Caco-2 (cell line): ENCODE measurements around the gene TGFBRAP1. TPM values are rescaled to one million over a fixed set of nuclear protein-coding genes. Genes with fewer than 3 reads are reported as not detected.

ENCODE experiments used
- BruUV-seq: library from RNA; stranded (reverse); fragments of 400-500 nt; replicated peaks from 2 replicates; lab custom pipeline; 2021; lab: Mats Ljungman, UMichigan
- CTCF ChIA-PET: fragments of 300-600 bp; sonication (Branson Sonifier 250); formaldehyde crosslinking; loops from one replicate; lab custom pipeline; 2022; ENCODE audit warnings: antibody characterized with exemption; lab: Charles Lee
- POLR2A ChIA-PET: fragments of 300-600 bp; sonication (Branson Sonifier 250); formaldehyde crosslinking; loops from one replicate; lab custom pipeline; 2022; ENCODE audit warnings: antibody characterized with exemption; lab: Charles Lee
- DNase-seq, 2 experiments: peaks; one replicate each; pipeline versions ENCODE4 v3.0.0 to v3.0.0-alpha.2; 2020 to 2022
- H3K27me3 ChIP-seq: replicated peaks from 2 replicates; pipeline ENCODE4 v1.6.0; 2011; ENCODE audit warnings: low read length; ENCODE audit not compliant: control insufficient read depth, insufficient read depth
- H3K36me3 ChIP-seq: 2 replicates; pipeline ENCODE4 v1.5.1; 2011; ENCODE audit warnings: low read length; ENCODE audit not compliant: control insufficient read depth, insufficient read depth
- H3K4me1 ChIP-seq: fragments of 250-450 bp; sonication (Bioruptor Pico); 2 replicates; pipeline ENCODE4 v1.5.1; 2020; ENCODE audit warnings: mild to moderate bottlenecking
- H3K4me3 ChIP-seq: 2 replicates; pipeline ENCODE4 v1.5.1; 2011; ENCODE audit warnings: low read depth, mild to moderate bottlenecking, control low read depth, low read length
- H3K9me3 ChIP-seq: fragments of 250-450 bp; sonication (Bioruptor Pico); 2 replicates; pipeline ENCODE4 v1.5.1; 2020; ENCODE audit warnings: mild to moderate bottlenecking, moderate library complexity
- H3K27ac Mint-ChIP-seq: one replicate; pipeline ENCODE4 v1.8.0; 2022; ENCODE audit warnings: mixed read lengths; ENCODE audit not compliant: unreplicated experiment
- H3K27me3 Mint-ChIP-seq: one replicate; pipeline ENCODE4 v1.8.0; 2022; ENCODE audit warnings: mixed read lengths; ENCODE audit not compliant: insufficient read depth, unreplicated experiment
- H3K36me3 Mint-ChIP-seq: one replicate; pipeline ENCODE4 v1.8.0; 2022; ENCODE audit warnings: mild to moderate bottlenecking, mixed read lengths; ENCODE audit not compliant: insufficient read depth, unreplicated experiment
- H3K4me1 Mint-ChIP-seq: one replicate; pipeline ENCODE4 v1.8.0; 2022; ENCODE audit warnings: low read depth, mixed read lengths; ENCODE audit not compliant: unreplicated experiment
- H3K4me3 Mint-ChIP-seq: one replicate; pipeline ENCODE4 v1.8.0; 2022; ENCODE audit warnings: mild to moderate bottlenecking, moderate library complexity, mixed read lengths; ENCODE audit not compliant: unreplicated experiment
- H3K9me3 Mint-ChIP-seq: one replicate; pipeline ENCODE4 v1.8.0; 2022; ENCODE audit warnings: mixed read lengths; ENCODE audit not compliant: unreplicated experiment
- intact Hi-C: fragments of 100-400 bp; cut with micrococcal nuclease; formaldehyde crosslinking; loops from one replicate; pipeline ENCODE4 v1.10.0; 2022; ENCODE audit not compliant: unreplicated experiment
- total RNA-seq: library from RNA; stranded (reverse); gene quantifications from 2 replicates; pipeline ENCODE4 v1.2.3, GENCODE V29; 2022
- TF ChIP-seq, protein P1 (sequence below), 2 experiments: fragments of 200-600 bp in 1 of 2; IDR thresholded peaks; 1 replicate in 1 of 2; 2 replicates in 1 of 2; pipeline versions ENCODE4 v1.5.1 to v1.8.0; 2011 to 2022; ENCODE audit warnings: antibody characterized with exemption in 1 of 2, control low read depth in 1 of 2, inconsistent platforms in 1 of 2, low read depth in 1 of 2, low read length in 1 of 2, mild to moderate bottlenecking in 1 of 2, moderate library complexity in 1 of 2; ENCODE audit not compliant: insufficient read depth in 1 of 2, severe bottlenecking in 1 of 2, unreplicated experiment in 1 of 2

Gene TGFBRAP1
- total RNA-seq, 1 experiment from 2014 or later, result 26.0 TPM

DNA sequence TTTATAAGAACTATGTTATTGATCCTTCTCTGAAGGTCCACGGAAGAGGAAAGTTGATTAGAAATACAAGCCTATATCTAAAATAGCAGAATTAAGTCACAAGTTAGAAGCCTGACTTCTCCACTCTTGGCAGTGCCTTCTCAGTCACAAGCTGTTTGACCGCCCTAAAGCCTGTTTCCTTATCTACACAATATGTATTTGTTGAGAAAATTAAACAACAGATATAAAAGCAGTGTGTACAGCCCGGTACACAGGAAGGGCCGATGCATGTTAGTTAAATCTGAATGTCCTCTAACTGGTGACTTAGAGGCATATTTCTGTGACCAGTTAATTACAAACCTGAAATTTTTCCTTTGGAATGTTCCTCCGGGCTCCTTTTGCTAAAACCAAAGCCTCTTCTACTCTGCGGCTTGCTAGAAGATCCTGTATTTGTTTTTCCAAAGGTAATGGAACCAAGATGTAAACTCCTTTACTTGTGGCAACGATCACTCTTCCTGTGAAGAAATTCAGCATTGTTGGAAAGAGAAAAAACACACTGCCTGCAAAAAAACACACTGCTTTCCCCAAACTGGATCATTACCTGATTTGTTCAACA lies 33.4 kb downstream of the TGFBRAP1 start:
- Histone ChIP-seq H3K36me3 (peaks cover 2% of the 10 kb centered on the region; the same call in 1 of the 2 replicates), H3K9me3 (no peaks in the 10 kb centered on the region), H3K4me1 (no peaks in the 10 kb centered on the region), H3K4me3 (no peak overlapping the region), H3K27me3 (no peaks in the 10 kb centered on the region)
- BruUV-seq, result no TSS peak
- ChIA-PET POLR2A (no interaction called here), CTCF (no interaction called here)
- Mint-ChIP-seq H3K4me3 (no peak overlapping the region), H3K9me3 (no peaks in the 10 kb centered on the region), H3K27ac (no peak overlapping the region), H3K36me3 (peaks cover 34% of the 10 kb centered on the region), H3K27me3 (no peaks in the 10 kb centered on the region), H3K4me1 (peaks cover 6% of the 10 kb centered on the region)
- DNase-seq, result no peak
- intact Hi-C loops, result no loop called here
- TF ChIP-seq, protein P1, sequence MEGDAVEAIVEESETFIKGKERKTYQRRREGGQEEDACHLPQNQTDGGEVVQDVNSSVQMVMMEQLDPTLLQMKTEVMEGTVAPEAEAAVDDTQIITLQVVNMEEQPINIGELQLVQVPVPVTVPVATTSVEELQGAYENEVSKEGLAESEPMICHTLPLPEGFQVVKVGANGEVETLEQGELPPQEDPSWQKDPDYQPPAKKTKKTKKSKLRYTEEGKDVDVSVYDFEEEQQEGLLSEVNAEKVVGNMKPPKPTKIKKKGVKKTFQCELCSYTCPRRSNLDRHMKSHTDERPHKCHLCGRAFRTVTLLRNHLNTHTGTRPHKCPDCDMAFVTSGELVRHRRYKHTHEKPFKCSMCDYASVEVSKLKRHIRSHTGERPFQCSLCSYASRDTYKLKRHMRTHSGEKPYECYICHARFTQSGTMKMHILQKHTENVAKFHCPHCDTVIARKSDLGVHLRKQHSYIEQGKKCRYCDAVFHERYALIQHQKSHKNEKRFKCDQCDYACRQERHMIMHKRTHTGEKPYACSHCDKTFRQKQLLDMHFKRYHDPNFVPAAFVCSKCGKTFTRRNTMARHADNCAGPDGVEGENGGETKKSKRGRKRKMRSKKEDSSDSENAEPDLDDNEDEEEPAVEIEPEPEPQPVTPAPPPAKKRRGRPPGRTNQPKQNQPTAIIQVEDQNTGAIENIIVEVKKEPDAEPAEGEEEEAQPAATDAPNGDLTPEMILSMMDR (IDR thresholded peaks at IDR 0.05; ENCODE audit: insufficient read depth in 1 of 2, low read depth in 1 of 2, low read length in 1 of 2, severe bottlenecking in 1 of 2, unreplicated experiment in 1 of 2), result no peak

DNA sequence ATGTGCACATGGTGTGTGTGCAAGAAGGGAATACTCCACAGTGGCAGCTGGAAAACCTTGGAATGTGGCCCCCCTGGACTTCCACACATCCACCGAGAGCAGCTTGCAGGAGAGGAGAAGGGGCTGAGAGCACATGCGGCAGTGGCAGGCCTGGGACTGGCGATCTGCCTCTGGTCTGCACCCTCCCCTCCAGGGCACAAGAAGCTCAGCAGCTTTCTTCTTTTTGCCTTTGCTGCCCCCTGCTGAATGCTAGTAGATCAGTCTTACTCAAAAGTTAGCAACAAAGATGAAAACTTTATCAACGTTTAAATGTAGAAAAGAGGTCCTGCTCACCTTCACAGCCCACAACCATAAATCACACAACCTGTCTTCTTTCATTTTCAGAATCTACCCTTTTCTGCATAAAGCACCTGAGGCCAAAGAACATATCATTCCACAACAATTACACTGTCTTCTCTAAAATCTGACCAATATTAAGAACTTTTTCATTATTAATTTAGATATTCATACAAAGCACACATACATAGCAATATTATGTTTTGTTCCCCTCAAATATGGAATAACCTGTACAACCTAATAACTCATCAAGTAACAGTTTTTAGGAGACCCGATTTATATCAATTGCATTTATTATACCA lies 34.6 kb downstream of the TGFBRAP1 start:
- peak; percentile 63 to 69 for DNase-seq
- H3K9me3 Mint-ChIP-seq, result no peaks in the 10 kb centered on the region
- no TSS peak for BruUV-seq
- H3K9me3 ChIP-seq, result no peaks in the 10 kb centered on the region
- no peaks in the 10 kb centered on the region for H3K27me3 ChIP-seq
- H3K4me1 Mint-ChIP-seq, result peaks cover 6% of the 10 kb centered on the region
- H3K4me3 ChIP-seq, result no peak overlapping the region
- peaks cover 40% of the 10 kb centered on the region for H3K36me3 Mint-ChIP-seq
- TF ChIP-seq, protein P1 (IDR thresholded peaks at IDR 0.05; ENCODE audit: insufficient read depth in 1 of 2, low read depth in 1 of 2, low read length in 1 of 2, severe bottlenecking in 1 of 2, unreplicated experiment in 1 of 2), result peak; percentile 50 to 71
- H3K4me3 Mint-ChIP-seq, result no peak overlapping the region
- H3K27ac Mint-ChIP-seq, result no peak overlapping the region
- no peaks in the 10 kb centered on the region for H3K4me1 ChIP-seq
- POLR2A ChIA-PET, result no interaction called here
- peaks cover 2% of the 10 kb centered on the region; the same call in 1 of the 2 replicates for H3K36me3 ChIP-seq
- H3K27me3 Mint-ChIP-seq, result no peaks in the 10 kb centered on the region
- intact Hi-C loops, result loop anchor here (1.0 to 2.0 kb wide), 2 partner anchors 50 to 181 kb away; no protein-coding TSS in a partner anchor
- CTCF ChIA-PET, result interaction anchor here (0.6 to 1.1 kb wide), 6 partner anchors 14 to 180 kb away, joined by 3 to 6 read pairs (median 4); no protein-coding TSS in a partner anchor

DNA sequence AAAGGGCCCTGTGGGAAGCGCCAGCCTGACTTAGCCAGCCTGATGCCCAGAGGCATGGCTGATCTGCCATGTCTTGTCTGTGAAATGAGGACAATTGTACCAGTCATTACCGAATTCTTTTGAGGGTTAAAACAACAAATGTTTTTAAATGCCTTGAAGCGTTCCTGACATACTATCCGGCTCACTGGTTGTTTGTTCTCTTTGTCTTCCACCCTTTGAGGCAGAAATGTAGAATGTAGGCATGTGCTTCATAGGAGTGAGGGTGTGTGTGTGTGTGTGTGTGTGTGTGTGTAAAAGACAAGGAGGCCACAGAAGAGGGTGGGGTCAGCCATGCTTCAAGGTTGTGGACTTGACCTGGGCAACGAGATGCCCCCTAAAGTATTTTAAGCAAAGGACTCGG lies 35.5 kb downstream of the TGFBRAP1 start:
- Mint-ChIP-seq H3K4me1 (peaks cover 6% of the 10 kb centered on the region), H3K4me3 (no peak overlapping the region), H3K9me3 (no peaks in the 10 kb centered on the region), H3K27me3 (no peaks in the 10 kb centered on the region), H3K36me3 (peaks cover 41% of the 10 kb centered on the region), H3K27ac (no peak overlapping the region)
- no peaks in the 10 kb centered on the region for H3K27me3 ChIP-seq
- H3K4me1 ChIP-seq, result no peaks in the 10 kb centered on the region
- BruUV-seq, result no TSS peak
- ChIA-PET POLR2A (no interaction called here), CTCF (no interaction called here)
- H3K4me3 ChIP-seq, result no peak overlapping the region
- intact Hi-C loops, result loop anchor here (2.0 kb wide), 1 partner anchor 49 kb away; no protein-coding TSS in a partner anchor
- peaks cover 2% of the 10 kb centered on the region; the same call in 1 of the 2 replicates for H3K36me3 ChIP-seq
- no peak for DNase-seq
- H3K9me3 ChIP-seq, result no peaks in the 10 kb centered on the region
- TF ChIP-seq, protein P1 (IDR thresholded peaks at IDR 0.05; ENCODE audit: insufficient read depth in 1 of 2, low read depth in 1 of 2, low read length in 1 of 2, severe bottlenecking in 1 of 2, unreplicated experiment in 1 of 2), result no peak
